ENCODE results near the gene CDKN2D. TPM values are rescaled to one million over a fixed set of nuclear protein-coding genes. Genes with fewer than 3 reads are reported as not detected.

CDKN2D gene
- total and polyA plus RNA-seq, 2 of the 8 experiments (the other 6 are each of a cell fraction or from before 2014, with no cell fraction given) = 3.0 to 4.0 TPM

GRCh38 chr19:10601999-10602329 is 33.2 kb upstream of the CDKN2D start:
- Histone ChIP-seq H3K4ac (replicated peaks; ENCODE audit: insufficient read length, low read depth, low read length) (no peak overlapping the region), H2AK5ac (ENCODE audit: low read depth, low read length) (no peak overlapping the region)

More at GRCh38 chr19:10601999-10602329, 33.2 kb upstream of the CDKN2D start:
- Histone ChIP-seq H3K9ac (replicated peaks in 1 of 4; ENCODE audit: extremely low read depth in 1 of 4, low read depth in 3 of 4, low read length in 3 of 4) (no peak overlapping the region), H3K4me2 (ENCODE audit: insufficient read depth in 1 of 2, low read depth in 2 of 2, low read length in 2 of 2) (peak overlapping the region; percentile 51 to 80; a peak in 3 of 4 replicates), H2AFZ (ENCODE audit: low read length) (no peak overlapping the region), H3K23ac (ENCODE audit: insufficient read length) (no peak overlapping the region), H3K36me3 (ENCODE audit: control insufficient read depth in 2 of 4, insufficient read depth in 4 of 4, low read length in 3 of 4) (no peaks in the 10 kb centered on the region), H4K91ac (replicated peaks; ENCODE audit: insufficient read length, low read length) (no peak overlapping the region), H3K14ac (ENCODE audit: insufficient read length) (no peak overlapping the region), H3K4me1 (replicated peaks in 1 of 4; ENCODE audit: control insufficient read depth in 3 of 4, insufficient read depth in 4 of 4, low read length in 3 of 4) (peaks cover 0 to 11% (median 7%) of the 10 kb centered on the region in 4 experiments; a peak in 6 of 7 replicates), H3K9me3 (ENCODE audit: insufficient read depth in 2 of 2, low read depth in 1 of 2, low read length in 1 of 2) (no peaks in the 10 kb centered on the region), H3K27ac (ENCODE audit: low read depth, low read length) (no peak overlapping the region; the same call in 1 of the 2 replicates), H3K18ac (ENCODE audit: extremely low read depth, low read length) (no peak overlapping the region), H3K23me2 (ENCODE audit: low read depth, low read length) (peaks cover 6% of the 10 kb centered on the region; the same call in 1 of the 2 replicates), H4K5ac (ENCODE audit: insufficient read length, low read depth, low read length) (peak overlapping the region; percentile 27), H2BK120ac (replicated peaks; ENCODE audit: low read depth, low read length) (no peak overlapping the region), H2BK5ac (ENCODE audit: low read depth, low read length) (no peak overlapping the region), H2BK12ac (ENCODE audit: low read depth, low read length) (no peak overlapping the region), H2BK20ac (ENCODE audit: low read length) (no peak overlapping the region), H3K79me2 (ENCODE audit: control insufficient read depth in 1 of 2, insufficient read depth in 2 of 2, low read length in 2 of 2) (peaks cover 0 to 9% of the 10 kb centered on the region in 2 experiments; a peak in 1 of 4 replicates), H2BK15ac (ENCODE audit: low read length) (no peak overlapping the region), H3K27me3 (replicated peaks in 1 of 4; ENCODE audit: control insufficient read depth in 3 of 4, extremely low read depth in 1 of 4, insufficient read depth in 3 of 4, low read length in 3 of 4) (no peaks in the 10 kb centered on the region), H3K79me1 (ENCODE audit: low read depth, low read length) (peaks cover 6% of the 10 kb centered on the region), H3K4me3 (ENCODE audit: extremely low read depth in 1 of 4, insufficient read depth in 2 of 4, low read depth in 3 of 4, low read length in 4 of 4) (peak overlapping the region in 2 of 4 experiments; percentile 18 to 39; a peak in 2 of 8 replicates), H4K20me1 (replicated peaks in 1 of 2; ENCODE audit: control insufficient read depth in 1 of 2, insufficient read depth in 2 of 2, low read length in 2 of 2) (no peaks in the 10 kb centered on the region), H4K8ac (ENCODE audit: extremely low read depth, insufficient read depth, low read length) (no peak overlapping the region), H3K56ac (replicated peaks; ENCODE audit: insufficient read length, low read depth, low read length) (no peak overlapping the region)
- DNase-seq (ENCODE audit: low read depth in 1 of 2, low spot score in 2 of 2) (no peak), FAIRE-seq (no peak)
- CTCF ChIA-PET (ENCODE audit: partially characterized antibody) = interaction anchor here (0.6 to 5.1 kb wide), 8 partner anchors 10 to 98 kb away, joined by 3 to 46 read pairs (median 3); no protein-coding TSS in a partner anchor
- TF ChIP-seq EP300 (IDR thresholded peaks at IDR 0.05; ENCODE audit: borderline replicate concordance in 1 of 2, low read depth in 2 of 2, low read length in 2 of 2) (no peak), SUZ12 (IDR thresholded peaks at IDR 0.05; ENCODE audit: low read length) (no peak), NANOG (IDR thresholded peaks at IDR 0.05; ENCODE audit: insufficient read depth, low read depth, low read length, poor library complexity, severe bottlenecking) (no peak)
- POLR2A ChIA-PET (ENCODE audit: partially characterized antibody) = interaction anchor here (0.6 to 4.4 kb wide), 12 partner anchors 10 to 149 kb away, joined by 3 to 26 read pairs (median 4); partner anchors contain the start of gene SLC44A2
- 25% methylated on average over 7 of the region's 7 CpGs; no CpG with 5 or more reads in 1 of the 2 experiments for WGBS, 2 experiments (ENCODE audit: extremely low coverage in 1 of 2, insufficient coverage in 1 of 2, insufficient read length in 1 of 2, insufficient replicate concordance in 2 of 2, low coverage in 1 of 2, low lambda C conversion rate in 2 of 2, missing lambda C conversion rate in 1 of 2)

All from H1 (cell line).